Endodermal cell (in vitro differentiated cells): ENCODE measurements around the gene BTAF1. TPM values are rescaled to one million over a fixed set of nuclear protein-coding genes. Genes with fewer than 3 reads are reported as not detected.
"Not testable (repeated sequence)": the region's sequence is repeated elsewhere in the genome, so short reads cannot be mapped to it uniquely, and the experiment has no call there.

Source experiments
- DNase-seq: peaks from one replicate; pipeline ENCODE4 v3.0.0-alpha.2; 2017
- H3K27ac ChIP-seq: 2 replicates; pipeline ENCODE4 v1.5.1; 2013; ENCODE audit warnings: mild to moderate bottlenecking, low read depth, low read length, moderate library complexity
- H3K27me3 ChIP-seq: 2 replicates; pipeline ENCODE4 v1.6.1; 2013; ENCODE audit warnings: mild to moderate bottlenecking, low read length, moderate library complexity; ENCODE audit not compliant: insufficient read depth, control insufficient read depth, poor library complexity, severe bottlenecking
- H3K36me3 ChIP-seq: 2 replicates; pipeline ENCODE4 v1.7.0; 2013; ENCODE audit warnings: mild to moderate bottlenecking, low read length, moderate library complexity; ENCODE audit not compliant: control insufficient read depth, insufficient read depth
- H3K4me1 ChIP-seq: one replicate; pipeline ENCODE4 v1.7.0; 2013; ENCODE audit warnings: low read length; ENCODE audit not compliant: control insufficient read depth, insufficient read depth
- H3K4me3 ChIP-seq: 2 replicates; pipeline ENCODE4 v1.5.1; 2013; ENCODE audit warnings: mild to moderate bottlenecking, low read length, moderate library complexity
- H3K9ac ChIP-seq: 2 replicates; pipeline ENCODE4 v1.6.1; 2013; ENCODE audit warnings: mild to moderate bottlenecking, low read length, moderate library complexity; ENCODE audit not compliant: poor library complexity, severe bottlenecking; ENCODE audit errors: extremely low read depth
- H3K9me3 ChIP-seq: 2 replicates; pipeline ENCODE4 v1.6.1; 2013; ENCODE audit warnings: mild to moderate bottlenecking, low read length, moderate library complexity; ENCODE audit not compliant: control insufficient read depth
- H3K27ac Mint-ChIP-seq: 2 replicates; pipeline ENCODE4 v1.8.0; 2020; ENCODE audit warnings: mixed read lengths
- H3K27me3 Mint-ChIP-seq: 2 replicates; pipeline ENCODE4 v1.8.0; 2021; ENCODE audit warnings: mild to moderate bottlenecking, mixed read lengths; ENCODE audit not compliant: insufficient read depth
- H3K36me3 Mint-ChIP-seq: 2 replicates; pipeline ENCODE4 v1.8.0; 2020; ENCODE audit warnings: low read depth, mixed read lengths
- H3K4me1 Mint-ChIP-seq: 2 replicates; pipeline ENCODE4 v1.8.0; 2020; ENCODE audit warnings: mixed read lengths
- H3K4me3 Mint-ChIP-seq: 2 replicates; pipeline ENCODE4 v1.8.0; 2020; ENCODE audit warnings: mild to moderate bottlenecking, moderate library complexity, mixed read lengths
- H3K9me3 Mint-ChIP-seq: 2 replicates; pipeline ENCODE4 v1.8.0; 2020; ENCODE audit warnings: mild to moderate bottlenecking, mixed read lengths
- CTCF ChIP-seq: fragments of 200-600 bp; sonication (generic); conservative IDR thresholded peaks from 2 replicates; pipeline ENCODE4 v1.5.0; 2021; ENCODE audit warnings: antibody characterized with exemption, mild to moderate bottlenecking
- WGBS, 2 experiments: methylation state at CpG; one replicate each; pipeline versions ENCODE4 v1.1.5 to v1.1.7; 2013; ENCODE audit warnings: missing lambda C conversion rate in 2 of 2, mixed read lengths in 1 of 2; ENCODE audit not compliant: insufficient coverage in 1 of 2, insufficient read length in 1 of 2; 5-methylcytosine and 5-hydroxymethylcytosine counted together
- total RNA-seq, 2 donors: library from RNA; stranded (reverse); fragmentation: NEBNext Ultra II Directional in 1 of 2; extraction: Animal tissue kit (Norgen Biotek cat#: 25700) in 1 of 2; gene quantifications; 2 replicates in 1 of 2; 3 replicates in 1 of 2; pipeline ENCODE4 v1.2.1, GENCODE V29; 2021

BTAF1 gene
- total RNA-seq, 2 donors from 2014 or later = 46.2 to 54.3 TPM

- TF ChIP-seq CTCF = no peak
- WGBS, 2 experiments = 100% methylated on average over 1 of the region's 1 CpG
- DNase-seq = no peak
- Histone ChIP-seq H3K27me3 (no peaks in the 10 kb centered on the region), H3K4me1 (peaks cover 4% of the 10 kb centered on the region), H3K9ac (no peak overlapping the region), H3K27ac (no peak overlapping the region), H3K4me3 (no peak overlapping the region), H3K9me3 (no peaks in the 10 kb centered on the region), H3K36me3 (peaks cover 82% of the 10 kb centered on the region)
- Mint-ChIP-seq H3K27me3 (no peaks in the 10 kb centered on the region), H3K9me3 (no peaks in the 10 kb centered on the region), H3K4me3 (no peak overlapping the region), H3K4me1 (no peaks in the 10 kb centered on the region), H3K36me3 (peaks cover 64% of the 10 kb centered on the region), H3K27ac (no peak overlapping the region)
These were observed 91.0 kb downstream of the BTAF1 start for GRCh38 chr10:92014620-92015019.

GRCh38 chr10:92024700-92025099 is 101.1 kb downstream of the BTAF1 start:
- H3K27me3 Mint-ChIP-seq = no peaks in the 10 kb centered on the region
- no peak overlapping the region for H3K27ac ChIP-seq
- peaks cover 48% of the 10 kb centered on the region for H3K36me3 Mint-ChIP-seq
- no peak overlapping the region for H3K9ac ChIP-seq
- H3K4me3 ChIP-seq = no peak overlapping the region
- TF ChIP-seq CTCF = no peak
- H3K4me3 Mint-ChIP-seq = no peak overlapping the region
- H3K27ac Mint-ChIP-seq = peak overlapping the region; percentile 7
- WGBS, 2 experiments = 85 to 100% methylated on average over 2 to 4 of the region's 4 CpGs
- H3K4me1 Mint-ChIP-seq = peaks cover 25% of the 10 kb centered on the region
- no peaks in the 10 kb centered on the region for H3K9me3 ChIP-seq
- no peaks in the 10 kb centered on the region for H3K27me3 ChIP-seq
- no peak for DNase-seq
- peaks cover 86% of the 10 kb centered on the region for H3K36me3 ChIP-seq
- H3K4me1 ChIP-seq = peaks cover 22% of the 10 kb centered on the region
- no peaks in the 10 kb centered on the region for H3K9me3 Mint-ChIP-seq

- H3K27me3 Mint-ChIP-seq, H3K9me3 Mint-ChIP-seq, H3K4me3 Mint-ChIP-seq, H3K27me3 ChIP-seq, DNase-seq, H3K9me3 ChIP-seq, H3K4me3 ChIP-seq, H3K27ac Mint-ChIP-seq, H3K9ac ChIP-seq, H3K27ac ChIP-seq: not testable (repeated sequence)
- H3K36me3 ChIP-seq = peaks cover 86% of the 10 kb centered on the region
- H3K4me1 ChIP-seq = peaks cover 22% of the 10 kb centered on the region
- H3K36me3 Mint-ChIP-seq = peaks cover 44% of the 10 kb centered on the region
- WGBS, 2 experiments = 96 to 100% methylated on average over 1 to 3 of the region's 3 CpGs
- peaks cover 25% of the 10 kb centered on the region for H3K4me1 Mint-ChIP-seq
These were observed 101.8 kb downstream of the BTAF1 start for GRCh38 chr10:92025340-92025739.

GRCh38 chr10:92027141-92027540 is 103.6 kb downstream of the BTAF1 start:
- peaks cover 84% of the 10 kb centered on the region for H3K36me3 ChIP-seq
- H3K4me3 ChIP-seq = no peak overlapping the region
- Mint-ChIP-seq H3K27ac (no peak overlapping the region), H3K9me3 (no peaks in the 10 kb centered on the region), H3K36me3 (peaks cover 41% of the 10 kb centered on the region), H3K4me3 (peak overlapping the region; percentile 7), H3K27me3 (no peaks in the 10 kb centered on the region), H3K4me1 (peaks cover 29% of the 10 kb centered on the region)
- no peaks in the 10 kb centered on the region for H3K9me3 ChIP-seq
- WGBS, 2 experiments = 83 to 90% methylated on average over 4 of the region's 4 CpGs
- H3K27ac ChIP-seq = no peak overlapping the region
- no peak for DNase-seq
- no peaks in the 10 kb centered on the region for H3K27me3 ChIP-seq
- TF ChIP-seq CTCF = no peak
- peaks cover 24% of the 10 kb centered on the region for H3K4me1 ChIP-seq
- H3K9ac ChIP-seq = no peak overlapping the region
